ENCODE results near the gene TPMT.

- TF ChIP-seq CTCF (IDR thresholded peaks at IDR 0.05), result no peak
- TF ChIP-seq POLR2A (IDR thresholded peaks at IDR 0.05), result no peak
- no peak for TF ChIP-seq POLR2AphosphoS5 (IDR thresholded peaks at IDR 0.05)
Measured at GRCh38 chr6:18153311-18153703, 1.6 kb downstream of the TPMT start.

Measured in breast epithelium (tissue), 3 donors.